ENCODE data around the gene UBE2D3.

Gene UBE2D3

DNA sequence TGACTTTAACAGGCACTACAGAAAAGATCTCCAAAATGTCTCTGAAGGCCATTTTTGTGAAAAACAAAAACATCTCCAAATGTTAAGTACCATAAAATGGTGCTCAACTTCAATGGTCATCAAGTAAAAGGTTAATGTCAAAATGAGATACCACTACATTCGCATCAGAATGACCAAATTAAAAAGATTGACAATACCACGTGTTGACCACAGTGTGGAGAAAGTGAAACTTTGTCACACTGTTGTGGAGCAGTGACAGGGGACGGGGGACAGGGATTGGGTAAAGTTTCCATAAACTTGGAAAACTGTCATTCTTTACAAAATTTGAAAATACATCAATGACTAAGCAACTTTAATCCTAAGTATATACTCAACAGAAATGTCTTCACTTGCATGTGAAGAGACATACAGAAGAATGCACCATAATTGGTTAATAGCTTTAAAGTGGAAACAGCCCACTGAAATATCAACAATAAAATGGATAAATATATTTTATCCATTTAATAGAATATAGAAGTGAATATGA lies 22.3 kb upstream of the UBE2D3 start:
- no peak for TF ChIP-seq POLR2A (IDR thresholded peaks at IDR 0.05; ENCODE audit: low read depth, low read length)
- no peak for FAIRE-seq
- no peak for DNase-seq (ENCODE audit: insufficient read length, low spot score)

DNA sequence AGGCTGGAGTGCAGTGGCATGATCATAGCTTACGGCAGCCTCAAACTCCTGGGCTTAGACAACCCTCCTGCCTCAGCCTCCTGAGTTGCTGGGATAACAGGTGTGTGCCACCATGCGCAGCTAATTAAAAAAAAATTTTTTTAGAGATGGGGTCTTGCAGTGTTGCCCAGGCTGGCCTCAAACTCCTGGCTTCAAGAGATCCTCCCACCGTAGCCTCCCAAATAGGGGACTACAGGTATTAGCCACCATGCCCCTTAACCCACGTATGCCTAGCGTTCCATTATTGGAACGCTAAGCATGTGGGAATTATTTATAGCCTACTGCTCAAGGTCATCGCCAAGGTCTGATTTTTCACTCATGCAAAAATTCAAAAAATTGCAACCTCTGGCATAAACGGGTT lies 20.3 kb upstream of the UBE2D3 start:
- no peak for TF ChIP-seq POLR2A (IDR thresholded peaks at IDR 0.05; ENCODE audit: low read depth, low read length)
- FAIRE-seq, result no peak
- no peak for DNase-seq (ENCODE audit: insufficient read length, low spot score)

DNA sequence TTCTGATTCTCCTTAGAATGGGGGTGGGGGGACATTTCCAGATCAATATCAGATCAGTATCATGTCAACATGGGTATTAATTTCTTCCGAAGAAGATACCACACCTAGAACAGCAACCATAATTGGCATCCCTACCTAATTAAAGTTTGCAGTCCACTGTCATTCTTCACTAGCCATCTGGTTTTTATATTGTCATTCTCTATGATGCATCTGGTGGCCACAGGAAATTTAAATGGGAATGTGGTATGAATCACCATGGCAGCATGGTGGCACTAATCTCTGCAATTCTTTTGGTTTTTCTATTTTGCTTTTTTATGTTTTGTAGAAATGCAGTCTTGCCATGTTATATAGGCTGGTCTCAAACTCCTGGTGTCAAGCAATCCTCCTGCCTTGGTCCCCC lies 16.6 kb upstream of the UBE2D3 start:
- no peak for TF ChIP-seq POLR2A (IDR thresholded peaks at IDR 0.05; ENCODE audit: low read depth, low read length)
- no peak for DNase-seq (ENCODE audit: insufficient read length, low spot score)
- no peak for FAIRE-seq

DNA sequence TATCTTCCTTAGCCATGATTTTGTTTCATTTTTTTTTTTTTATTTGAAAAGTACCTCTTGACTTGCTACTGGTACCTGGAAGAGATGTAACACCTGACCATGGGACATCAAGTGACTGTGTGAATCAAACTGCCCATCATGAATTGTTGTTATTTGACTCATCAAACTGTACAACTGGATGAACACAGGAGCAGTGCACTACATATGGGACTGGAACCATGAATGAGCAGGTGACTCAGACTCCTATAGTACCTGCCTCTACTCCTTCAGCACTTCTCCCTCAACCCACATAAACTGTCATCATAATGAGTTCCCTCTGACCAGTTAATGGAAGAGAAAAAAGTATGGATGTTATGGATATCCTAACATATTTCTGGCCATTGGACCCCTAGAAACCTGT lies 15.9 kb upstream of the UBE2D3 start:
- no peak for FAIRE-seq

DNA sequence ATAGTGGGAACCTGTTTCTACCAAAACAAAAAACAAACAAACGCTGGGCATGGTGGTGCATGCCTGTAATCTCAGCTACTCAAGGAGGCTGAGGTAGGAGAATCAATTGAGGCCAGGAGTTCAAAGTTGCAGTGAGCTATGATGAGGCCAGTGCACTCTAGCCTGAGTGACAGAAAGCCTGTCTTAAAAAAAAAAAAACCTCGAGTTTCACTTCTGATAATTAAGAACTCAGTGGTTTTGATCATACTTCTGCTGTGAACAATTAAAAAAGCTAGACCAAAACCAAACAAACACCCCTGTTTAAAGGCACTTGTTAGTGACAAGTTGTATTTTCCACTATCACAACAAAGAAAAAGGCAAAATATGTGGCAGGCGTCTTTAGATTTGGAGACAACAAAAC lies 15.0 kb upstream of the UBE2D3 start:
- FAIRE-seq (no peak), DNase-seq (ENCODE audit: insufficient read length, low spot score) (no peak)
- no peak for TF ChIP-seq POLR2A (IDR thresholded peaks at IDR 0.05; ENCODE audit: low read depth, low read length)

More for the DNA sequence above, 15.9 kb upstream of the UBE2D3 start:
- TF ChIP-seq POLR2A (IDR thresholded peaks at IDR 0.05; ENCODE audit: low read depth, low read length), result no peak
- no peak for DNase-seq (ENCODE audit: insufficient read length, low spot score)

DNA sequence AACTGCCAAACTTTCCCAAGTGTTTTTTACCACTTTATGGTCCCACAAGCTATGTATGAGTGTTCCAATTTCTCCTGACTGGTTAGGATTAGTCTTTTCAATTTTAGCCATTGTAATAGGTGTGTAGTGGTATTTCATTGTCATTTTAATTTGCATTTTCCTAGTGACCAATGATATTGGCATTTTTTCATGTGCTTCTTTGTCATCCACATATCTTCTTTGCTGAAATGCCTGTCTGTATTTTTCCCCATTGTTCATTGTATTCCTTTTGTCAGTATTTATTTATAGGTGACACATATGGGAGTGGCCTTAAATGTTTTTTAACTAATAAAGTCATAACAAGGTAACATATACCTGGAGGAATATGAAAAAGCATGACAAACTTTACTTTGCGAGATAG lies 9.2 kb upstream of the UBE2D3 start:
- no peak for DNase-seq (ENCODE audit: insufficient read length, low spot score)
- no peak for FAIRE-seq
- no peak for TF ChIP-seq POLR2A (IDR thresholded peaks at IDR 0.05; ENCODE audit: low read depth, low read length)

DNA sequence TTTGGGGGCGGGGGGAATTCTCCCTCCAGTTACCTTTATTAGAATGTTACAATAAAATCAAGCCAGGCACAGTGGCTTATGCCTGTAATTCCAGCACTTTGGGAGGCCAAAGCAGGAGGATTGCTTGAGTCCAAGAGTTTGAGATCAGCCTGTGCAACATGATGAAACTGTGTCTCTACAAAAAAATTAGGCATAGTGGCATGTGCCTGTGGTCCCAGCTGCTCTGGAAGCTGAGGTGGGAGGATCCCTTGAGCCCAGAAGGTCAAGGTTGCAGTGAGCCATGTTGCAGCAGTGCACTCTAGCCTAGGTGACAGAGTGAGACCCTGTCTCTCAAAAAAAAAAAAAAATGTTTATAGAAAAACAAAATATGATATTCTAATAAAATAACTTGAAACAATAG lies 5.3 kb upstream of the UBE2D3 start:
- no peak for TF ChIP-seq POLR2A (IDR thresholded peaks at IDR 0.05; ENCODE audit: low read depth, low read length)
- FAIRE-seq, result no peak
- no peak for DNase-seq (ENCODE audit: insufficient read length, low spot score)

DNA sequence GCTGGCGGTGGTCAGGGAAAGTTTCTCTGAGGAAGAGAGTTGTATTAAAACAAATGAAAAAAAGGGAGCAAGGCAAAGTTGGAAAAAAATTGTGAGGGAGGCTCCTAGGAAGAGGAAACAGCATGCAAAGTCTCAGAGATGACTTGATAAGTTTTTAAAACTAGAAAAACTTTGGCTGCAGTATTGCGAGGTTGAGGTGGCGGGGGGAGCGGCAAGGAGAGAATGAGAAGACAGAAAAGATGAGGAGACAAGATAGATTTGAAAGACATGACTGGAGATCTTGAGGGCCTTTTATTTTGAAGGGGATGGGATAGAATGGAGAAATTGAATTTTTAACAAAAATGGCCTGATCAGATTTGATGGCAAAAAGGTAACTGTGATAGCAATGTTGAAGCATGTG lies 4.8 kb upstream of the UBE2D3 start:
- no peak for DNase-seq (ENCODE audit: insufficient read length, low spot score)
- FAIRE-seq, result no peak
- no peak for TF ChIP-seq POLR2A (IDR thresholded peaks at IDR 0.05; ENCODE audit: low read depth, low read length)

DNA sequence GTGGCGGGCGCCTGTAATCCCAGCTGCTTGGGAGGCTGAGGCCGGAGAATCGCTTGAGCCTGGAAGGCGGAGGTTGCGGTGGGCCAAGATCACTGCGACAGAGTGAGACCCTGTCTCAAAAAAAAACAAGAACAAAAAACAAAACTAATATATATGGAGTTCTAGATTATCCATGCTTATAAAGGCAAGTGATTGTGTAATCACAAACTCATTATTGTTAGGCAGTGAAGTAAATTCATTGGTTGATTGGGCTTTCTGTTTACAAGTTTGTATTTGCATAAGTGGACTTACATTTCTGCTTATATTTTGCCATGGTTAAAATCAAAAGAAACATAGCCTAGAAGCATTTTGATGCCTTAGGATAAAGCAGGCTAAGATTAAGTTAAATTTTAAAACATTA lies 2.5 kb upstream of the UBE2D3 start:
- FAIRE-seq, result no peak
- no peak for DNase-seq (ENCODE audit: insufficient read length, low spot score)
- TF ChIP-seq POLR2A (IDR thresholded peaks at IDR 0.05; ENCODE audit: low read depth, low read length), result no peak

DNA sequence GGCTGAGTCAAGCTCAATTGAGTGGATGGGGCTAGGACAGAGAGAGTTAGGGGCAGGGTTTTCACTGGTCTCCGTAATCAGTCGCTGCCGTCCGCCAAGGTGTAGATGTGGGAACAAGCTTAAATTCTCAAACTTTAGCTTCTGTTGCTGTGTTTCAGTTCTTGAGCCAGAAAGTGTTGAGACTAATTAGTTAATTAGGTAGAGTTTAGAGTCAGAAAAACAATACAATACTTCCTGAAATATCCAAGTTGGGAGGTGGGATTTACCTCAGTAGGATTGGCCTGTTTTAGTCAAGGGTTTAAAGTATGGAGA lies 1.1 kb upstream of the UBE2D3 start:
- DNase-seq (ENCODE audit: insufficient read length, low spot score) (no peak), FAIRE-seq (no peak)
- TF ChIP-seq POLR2A (IDR thresholded peaks at IDR 0.05; ENCODE audit: low read depth, low read length), result no peak

DNA sequence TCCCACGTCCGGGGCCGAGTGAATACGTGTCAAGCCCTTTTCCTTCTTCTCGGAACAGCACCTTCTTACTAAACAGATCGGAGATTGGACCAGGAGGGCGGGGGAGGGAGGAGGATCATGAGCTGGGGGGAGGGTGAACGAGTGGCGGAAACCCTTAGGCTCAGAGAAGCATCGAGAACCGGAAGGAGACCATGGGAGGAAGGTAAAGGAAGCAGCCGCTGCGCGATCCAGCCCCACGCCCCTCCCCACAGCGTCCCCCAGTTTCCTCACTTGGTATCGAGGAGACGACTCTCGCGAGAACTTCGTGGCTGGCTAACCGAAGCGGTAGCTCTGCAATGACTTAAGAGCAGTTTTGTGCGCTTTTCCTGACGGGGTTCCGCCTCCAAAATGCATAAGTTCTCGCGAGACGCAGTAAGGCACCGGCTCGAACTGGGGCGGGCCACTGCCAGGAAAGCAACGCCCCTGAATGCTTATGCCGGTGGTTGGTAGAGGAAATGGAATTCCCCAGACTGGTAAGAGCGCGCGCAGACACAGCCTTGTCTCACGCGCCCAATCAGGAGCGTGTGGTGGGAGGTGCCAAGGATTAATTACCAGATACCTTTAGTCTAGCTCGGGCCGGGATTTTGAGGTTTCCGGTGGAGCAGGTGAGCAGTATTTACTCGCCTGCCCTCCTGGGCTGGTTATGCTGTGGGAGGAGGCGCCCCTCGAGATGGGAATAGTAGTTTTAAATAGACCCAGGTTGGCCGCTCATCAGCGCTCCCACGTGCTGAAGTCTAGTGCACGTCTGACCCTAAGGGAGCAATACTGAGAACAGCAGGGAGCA lies 534 bp upstream of the UBE2D3 start:
- peak; percentile 91 for FAIRE-seq
- DNase-seq (ENCODE audit: insufficient read length, low spot score), result peak; percentile 43
- peak; percentile 32; the same call in 1 of the 2 replicates for TF ChIP-seq POLR2A (IDR thresholded peaks at IDR 0.05; ENCODE audit: low read depth, low read length)

DNA sequence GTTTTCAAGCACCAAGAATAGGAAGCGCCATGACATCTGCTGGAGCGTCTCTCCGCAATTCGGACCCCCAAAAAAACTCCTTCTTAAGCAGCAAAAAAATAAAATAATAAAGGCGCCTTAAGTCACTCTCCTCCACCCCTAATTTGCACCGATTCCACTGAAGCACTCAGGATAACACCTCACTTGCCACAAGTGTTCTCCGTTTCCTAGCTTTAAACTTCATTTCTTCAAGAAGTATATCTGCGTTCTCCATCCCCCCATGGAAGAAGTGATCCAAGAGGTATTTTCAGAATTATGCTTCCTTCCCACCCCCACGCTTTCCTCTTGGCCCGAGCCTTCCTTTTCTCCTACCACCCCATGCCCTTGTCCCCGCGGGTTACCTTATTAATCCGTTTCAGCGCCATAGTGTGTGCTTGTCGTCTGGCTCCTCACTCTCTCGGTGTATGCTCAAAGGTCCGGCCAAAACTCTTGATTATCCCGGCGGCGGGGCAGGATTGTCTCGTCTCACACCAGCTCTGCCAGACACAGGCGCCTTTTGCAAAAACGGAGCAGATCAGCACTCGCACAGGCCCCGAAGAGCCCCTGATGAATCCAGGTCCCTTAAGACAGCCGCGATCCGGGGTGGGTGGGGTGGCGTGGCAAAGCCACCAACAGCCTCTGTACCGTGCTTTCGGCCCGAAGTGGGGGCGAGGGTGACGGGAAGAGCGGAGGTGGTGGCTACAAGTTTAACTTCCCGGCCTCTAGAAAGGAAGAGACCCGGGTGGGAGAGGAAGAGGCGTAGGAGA lies 1.1 kb downstream of the UBE2D3 start:
- TF ChIP-seq POLR2A (IDR thresholded peaks at IDR 0.05; ENCODE audit: low read depth, low read length), result no peak

DNA sequence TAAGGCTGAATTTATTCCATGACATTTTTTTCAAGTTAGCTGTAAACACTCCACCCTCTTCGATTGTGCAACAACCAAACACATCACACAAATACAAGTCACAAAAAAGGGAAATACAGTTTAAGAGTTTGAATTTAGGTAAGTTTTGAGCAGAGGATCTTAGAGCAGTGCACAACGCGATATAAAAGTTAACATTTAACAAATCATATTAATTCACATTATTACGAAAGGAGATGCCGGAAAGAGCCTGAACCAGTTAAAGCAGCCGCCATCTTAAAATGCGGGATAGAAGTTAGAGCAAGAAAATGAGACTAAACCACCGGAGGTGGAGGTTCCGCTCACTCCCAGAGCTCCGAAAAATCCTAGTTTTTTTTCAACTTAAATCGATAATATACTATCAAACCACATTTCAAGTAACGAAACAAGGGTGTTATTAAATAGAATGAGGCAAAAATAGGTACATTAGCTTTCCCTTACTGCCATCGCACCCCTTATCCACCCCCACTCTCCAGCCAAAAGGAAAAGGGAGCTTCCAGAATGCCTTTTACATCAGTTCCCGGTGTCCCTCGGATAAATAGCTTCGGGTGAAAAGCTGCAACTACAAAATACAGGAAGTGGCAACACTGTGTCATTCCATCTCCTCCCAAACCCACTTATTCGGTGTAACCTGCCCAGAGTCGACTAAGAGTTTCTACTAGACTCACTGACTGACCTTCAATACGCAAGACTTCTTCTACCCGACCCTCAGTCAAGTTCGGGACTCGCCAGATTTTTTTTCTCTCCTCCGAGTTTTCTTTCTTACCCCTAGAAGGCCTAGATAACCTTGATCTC lies 1.9 kb downstream of the UBE2D3 start:
- no peak for TF ChIP-seq POLR2A (IDR thresholded peaks at IDR 0.05; ENCODE audit: low read depth, low read length)
- peak; percentile 15 for FAIRE-seq

More for the DNA sequence above, 1.1 kb downstream of the UBE2D3 start:
- FAIRE-seq, result no peak
- no peak for DNase-seq (ENCODE audit: insufficient read length, low spot score)

DNA sequence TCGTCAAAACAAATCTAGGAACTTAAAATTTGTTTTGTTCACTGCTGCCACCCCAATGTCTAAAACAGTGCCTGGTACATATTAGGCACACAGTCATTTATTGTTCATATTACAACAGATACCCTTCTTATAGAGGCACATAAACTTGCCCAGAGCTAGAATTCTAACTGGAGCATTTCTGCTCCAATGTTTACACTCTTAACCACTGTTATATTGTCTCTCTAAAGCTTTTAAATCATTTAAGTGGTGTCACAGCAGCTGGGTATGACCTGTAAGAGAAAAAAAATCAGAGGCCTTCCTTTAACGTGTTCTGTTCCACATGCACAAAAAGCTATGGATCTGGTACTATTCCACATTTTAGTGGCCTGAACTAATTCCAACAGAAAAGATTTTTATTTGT lies 3.0 kb downstream of the UBE2D3 start:
- FAIRE-seq, result no peak
- no peak for TF ChIP-seq POLR2A (IDR thresholded peaks at IDR 0.05; ENCODE audit: low read depth, low read length)
- DNase-seq (ENCODE audit: insufficient read length, low spot score), result no peak

More for the DNA sequence above, 1.9 kb downstream of the UBE2D3 start:
- DNase-seq (ENCODE audit: insufficient read length, low spot score), result no peak
